ENCODE data around the gene ADNP2. TPM values are rescaled to one million over a fixed set of nuclear protein-coding genes. Genes with fewer than 3 reads are reported as not detected.
"Not testable (repeated sequence)": the region's sequence is repeated elsewhere in the genome, so short reads cannot be mapped to it uniquely, and the experiment has no call there.

The ADNP2 gene
- total RNA-seq, 2 experiments from 2014 or later, result 23.2 to 27.1 TPM

- Mint-ChIP-seq H3K4me1 (peaks cover 2% of the 10 kb centered on the region), H3K9me3 (ENCODE audit: low read depth) (peaks cover 4% of the 10 kb centered on the region), H3K27ac (no peak overlapping the region), H3K27me3 (peaks cover 11% of the 10 kb centered on the region), H3K4me3 (no peak overlapping the region), H3K36me3 (no peaks in the 10 kb centered on the region)
- CTCF ChIA-PET, result interaction anchor here (1.0 to 6.7 kb wide), 16 partner anchors 9 to 94 kb away, joined by 3 to 68 read pairs (median 5); no protein-coding TSS in a partner anchor
- DNase-seq (peak; percentile 50), ATAC-seq (peak; percentile 91)
Measured at GRCh38 chr18:80159713-80160636, 50.9 kb downstream of the ADNP2 start.

- peaks cover 2% of the 10 kb centered on the region for H3K4me1 Mint-ChIP-seq
- CTCF ChIA-PET, result interaction anchor here (1.0 kb wide), 1 partner anchor 94 kb away, joined by 3 read pairs; no protein-coding TSS in a partner anchor
- H3K4me3 Mint-ChIP-seq, result no peak overlapping the region
- H3K27me3 Mint-ChIP-seq, result peaks cover 13% of the 10 kb centered on the region
- no peak for ATAC-seq
- H3K27ac Mint-ChIP-seq, result no peak overlapping the region
- no peak for DNase-seq
- H3K36me3 Mint-ChIP-seq, result no peaks in the 10 kb centered on the region
- H3K9me3 Mint-ChIP-seq (ENCODE audit: low read depth), result peaks cover 4% of the 10 kb centered on the region
Measured at GRCh38 chr18:80161781-80162417, 52.8 kb downstream of the ADNP2 start.

GRCh38 chr18:80163183-80163582, 54.1 kb downstream of the ADNP2 start:
- Mint-ChIP-seq H3K27me3 (peaks cover 16% of the 10 kb centered on the region), H3K27ac (no peak overlapping the region), H3K9me3 (ENCODE audit: low read depth) (peaks cover 4% of the 10 kb centered on the region), H3K4me3 (no peak overlapping the region), H3K36me3 (no peaks in the 10 kb centered on the region), H3K4me1 (peaks cover 2% of the 10 kb centered on the region)
- DNase-seq (peak; percentile 36), ATAC-seq (no peak)
- CTCF ChIA-PET, result interaction anchor here (0.9 to 1.0 kb wide), 2 partner anchors 92 to 93 kb away, joined by 3 read pairs; no protein-coding TSS in a partner anchor

- H3K4me1 Mint-ChIP-seq; H3K27ac Mint-ChIP-seq; CTCF ChIA-PET; H3K9me3 Mint-ChIP-seq (ENCODE audit: low read depth); DNase-seq; ATAC-seq; H3K4me3 Mint-ChIP-seq; H3K36me3 Mint-ChIP-seq: not testable (repeated sequence)
- H3K27me3 Mint-ChIP-seq, result peaks cover 22% of the 10 kb centered on the region
Measured at GRCh38 chr18:80164727-80165355, 55.8 kb downstream of the ADNP2 start.

GRCh38 chr18:80166240-80166639, 57.2 kb downstream of the ADNP2 start:
- Mint-ChIP-seq H3K27ac (no peak overlapping the region), H3K36me3 (no peaks in the 10 kb centered on the region), H3K4me1 (peaks cover 3% of the 10 kb centered on the region), H3K4me3 (no peak overlapping the region), H3K9me3 (ENCODE audit: low read depth) (peaks cover 4% of the 10 kb centered on the region), H3K27me3 (peaks cover 25% of the 10 kb centered on the region)
- ATAC-seq, result no peak
- DNase-seq, result no peak
- CTCF ChIA-PET, result interaction anchor here (1.3 to 1.6 kb wide), 2 partner anchors 9 to 15 kb away, joined by 3 to 5 read pairs; no protein-coding TSS in a partner anchor

- no peak for ATAC-seq
- Mint-ChIP-seq H3K4me3 (no peak overlapping the region), H3K4me1 (peaks cover 6% of the 10 kb centered on the region), H3K36me3 (no peaks in the 10 kb centered on the region), H3K27me3 (peaks cover 29% of the 10 kb centered on the region), H3K9me3 (ENCODE audit: low read depth) (peaks cover 4% of the 10 kb centered on the region), H3K27ac (no peak overlapping the region)
- DNase-seq, result no peak
- CTCF ChIA-PET, result interaction anchor here (1.3 to 1.6 kb wide), 2 partner anchors 9 to 14 kb away, joined by 3 to 5 read pairs; no protein-coding TSS in a partner anchor
Measured at GRCh38 chr18:80166725-80167124, 57.7 kb downstream of the ADNP2 start.

GRCh38 chr18:80167331-80167730, 58.3 kb downstream of the ADNP2 start:
- Mint-ChIP-seq H3K27me3 (peaks cover 35% of the 10 kb centered on the region), H3K4me1 (peaks cover 13% of the 10 kb centered on the region), H3K4me3 (no peak overlapping the region), H3K27ac (no peak overlapping the region), H3K36me3 (no peaks in the 10 kb centered on the region), H3K9me3 (ENCODE audit: low read depth) (peaks cover 4% of the 10 kb centered on the region)
- CTCF ChIA-PET, result interaction anchor here (0.9 to 1.2 kb wide), 2 partner anchors 9 to 91 kb away, joined by 3 to 5 read pairs; no protein-coding TSS in a partner anchor
- no peak for DNase-seq
- ATAC-seq, result no peak

- DNase-seq (no peak), ATAC-seq (peak; percentile 48)
- Mint-ChIP-seq H3K27me3 (peaks cover 41% of the 10 kb centered on the region), H3K4me1 (peaks cover 18% of the 10 kb centered on the region), H3K27ac (no peak overlapping the region), H3K4me3 (no peak overlapping the region), H3K36me3 (no peaks in the 10 kb centered on the region), H3K9me3 (ENCODE audit: low read depth) (peaks cover 4% of the 10 kb centered on the region)
- CTCF ChIA-PET, result interaction anchor here (0.9 to 1.2 kb wide), 2 partner anchors 10 to 90 kb away, joined by 3 to 5 read pairs; no protein-coding TSS in a partner anchor
Measured at GRCh38 chr18:80167931-80168330, 58.9 kb downstream of the ADNP2 start.

- CTCF ChIA-PET, result interaction anchor here (0.9 to 4.5 kb wide), 3 partner anchors 10 to 90 kb away, joined by 3 to 32 read pairs (median 5); no protein-coding TSS in a partner anchor
- no peak overlapping the region for H3K4me3 Mint-ChIP-seq
- peaks cover 4% of the 10 kb centered on the region for H3K9me3 Mint-ChIP-seq (ENCODE audit: low read depth)
- no peak overlapping the region for H3K27ac Mint-ChIP-seq
- no peak for DNase-seq
- no peak for ATAC-seq
- peaks cover 20% of the 10 kb centered on the region for H3K4me1 Mint-ChIP-seq
- H3K27me3 Mint-ChIP-seq, result peaks cover 45% of the 10 kb centered on the region
- H3K36me3 Mint-ChIP-seq, result no peaks in the 10 kb centered on the region
Measured at GRCh38 chr18:80168346-80168745, 59.3 kb downstream of the ADNP2 start.

GRCh38 chr18:80168982-80169381, 59.9 kb downstream of the ADNP2 start:
- peaks cover 20% of the 10 kb centered on the region for H3K4me1 Mint-ChIP-seq
- H3K36me3 Mint-ChIP-seq, result no peaks in the 10 kb centered on the region
- CTCF ChIA-PET, result interaction anchor here (4.5 kb wide), 1 partner anchor 88 kb away, joined by 32 read pairs; no protein-coding TSS in a partner anchor
- no peak overlapping the region for H3K27ac Mint-ChIP-seq
- H3K27me3 Mint-ChIP-seq, result peaks cover 50% of the 10 kb centered on the region
- no peak overlapping the region for H3K4me3 Mint-ChIP-seq
- ATAC-seq, result no peak
- peaks cover 4% of the 10 kb centered on the region for H3K9me3 Mint-ChIP-seq (ENCODE audit: low read depth)
- DNase-seq, result no peak

- Mint-ChIP-seq H3K4me1 (peaks cover 24% of the 10 kb centered on the region), H3K9me3 (ENCODE audit: low read depth) (peaks cover 3% of the 10 kb centered on the region), H3K27me3 (peaks cover 53% of the 10 kb centered on the region), H3K27ac (no peak overlapping the region), H3K4me3 (no peak overlapping the region), H3K36me3 (no peaks in the 10 kb centered on the region)
- CTCF ChIA-PET, result interaction anchor here (1.3 to 4.5 kb wide), 5 partner anchors 10 to 87 kb away, joined by 5 to 32 read pairs (median 11); no protein-coding TSS in a partner anchor
- no peak for ATAC-seq
- DNase-seq, result no peak
Measured at GRCh38 chr18:80169607-80170006, 60.5 kb downstream of the ADNP2 start.

- ATAC-seq (no peak), DNase-seq (no peak)
- Mint-ChIP-seq H3K36me3 (peaks cover 1% of the 10 kb centered on the region), H3K4me3 (no peak overlapping the region), H3K4me1 (peaks cover 32% of the 10 kb centered on the region), H3K9me3 (ENCODE audit: low read depth) (no peaks in the 10 kb centered on the region), H3K27ac (no peak overlapping the region), H3K27me3 (peaks cover 59% of the 10 kb centered on the region)
- CTCF ChIA-PET, result interaction anchor here (0.7 to 4.5 kb wide), 14 partner anchors 9 to 91 kb away, joined by 3 to 32 read pairs (median 4); no protein-coding TSS in a partner anchor
Measured at GRCh38 chr18:80170395-80171053, 61.5 kb downstream of the ADNP2 start.
